Measurements from ENCODE around the gene RPS19BP1. TPM values are rescaled to one million over a fixed set of nuclear protein-coding genes. Genes with fewer than 3 reads are reported as not detected.

RPS19BP1 gene
- polyA plus RNA-seq, 1 of the 3 experiments (the other 2 are of a cell fraction), result 97.2 TPM

GRCh38 chr22:39512026-39512425 is 20.5 kb downstream of the RPS19BP1 start:
- H3K9me3 ChIP-seq, result no peaks in the 10 kb centered on the region
- H3K79me2 ChIP-seq (ENCODE audit: insufficient read depth), result peaks cover 11% of the 10 kb centered on the region; the same call in 1 of the 2 replicates
- no peak overlapping the region for H2AFZ ChIP-seq (ENCODE audit: low read depth)
- no peaks in the 10 kb centered on the region for H3K27me3 ChIP-seq (ENCODE audit: insufficient read depth)
- no peaks in the 10 kb centered on the region for H3F3A ChIP-seq (replicated peaks; ENCODE audit: insufficient read depth)
- no peak overlapping the region for H3K4me2 ChIP-seq
- ChIA-PET CTCF (interaction anchor here (0.7 to 1.6 kb wide), 2 partner anchors 12 to 18 kb away, joined by 3 read pairs; no protein-coding TSS in a partner anchor), POLR2A (no interaction called here)
- no peaks in the 10 kb centered on the region for H4K20me1 ChIP-seq (ENCODE audit: insufficient read depth)
- WGBS (ENCODE audit: low lambda C conversion rate), result 100% methylated on average over 1 of the region's 10 CpGs
- no peak overlapping the region for H3K4me3 ChIP-seq (ENCODE audit: low read depth in 2 of 2, low read length in 1 of 2)
- H3K4me1 ChIP-seq (ENCODE audit: control insufficient read depth in 1 of 2, insufficient read depth in 2 of 2, low read depth in 1 of 2, low read length in 1 of 2), result no peaks in the 10 kb centered on the region
- DNase-seq, result no peak
- no peak overlapping the region for H3K27ac ChIP-seq (ENCODE audit: low read depth in 2 of 2, low read length in 1 of 2)
- TF ChIP-seq JUND (IDR thresholded peaks at IDR 0.05), result no peak
- TF ChIP-seq USF1 (IDR thresholded peaks at IDR 0.05; ENCODE audit: borderline replicate concordance, low read depth), result no peak
- no peak for TF ChIP-seq CHD2 (IDR thresholded peaks at IDR 0.05; ENCODE audit: low read length, partially characterized antibody)
- no peak for TF ChIP-seq FOSL2 (IDR thresholded peaks at IDR 0.05; ENCODE audit: borderline replicate concordance, low read depth)
- TF ChIP-seq FOXM1 (IDR thresholded peaks at IDR 0.05; ENCODE audit: low read depth), result no peak
- no peak for TF ChIP-seq USF2 (IDR thresholded peaks at IDR 0.05; ENCODE audit: borderline replicate concordance, low read depth, low read length)
- TF ChIP-seq RAD21 (IDR thresholded peaks at IDR 0.05; ENCODE audit: low read length), result no peak
- TF ChIP-seq POLR2AphosphoS5 (IDR thresholded peaks at IDR 0.05; ENCODE audit: low read depth, low read length), result no peak
- no peak for TF ChIP-seq IRF3 (IDR thresholded peaks at IDR 0.05; ENCODE audit: low read depth, low read length)
- no peak for TF ChIP-seq EP300 (IDR thresholded peaks at IDR 0.05; ENCODE audit: borderline replicate concordance in 1 of 2, low read depth in 1 of 2, low read length in 1 of 2)
- TF ChIP-seq MXI1 (IDR thresholded peaks at IDR 0.05; ENCODE audit: low read depth, low read length), result no peak
- no peak overlapping the region for H3K9ac ChIP-seq
- peaks cover 0 to 53% of the 10 kb centered on the region in 2 experiments for H3K36me3 ChIP-seq (replicated peaks in 1 of 2; ENCODE audit: control insufficient read depth in 1 of 2, insufficient read depth in 2 of 2, low read length in 1 of 2)
- H3K9me2 ChIP-seq, result no peaks in the 10 kb centered on the region

- no peaks in the 10 kb centered on the region for H4K20me1 ChIP-seq (ENCODE audit: insufficient read depth)
- H3K9ac ChIP-seq, result no peak overlapping the region
- H3K4me1 ChIP-seq (ENCODE audit: control insufficient read depth in 1 of 2, insufficient read depth in 2 of 2, low read depth in 1 of 2, low read length in 1 of 2), result no peaks in the 10 kb centered on the region
- H3K9me3 ChIP-seq, result no peaks in the 10 kb centered on the region
- no peak overlapping the region for H3K4me2 ChIP-seq
- ChIA-PET POLR2A (no interaction called here), CTCF (interaction anchor here (1.5 kb wide), 1 partner anchor 18 kb away, joined by 3 read pairs; no protein-coding TSS in a partner anchor)
- TF ChIP-seq GATA2 (CRISPR knock-in tag; IDR thresholded peaks at IDR 0.05) (no peak), CHD2 (IDR thresholded peaks at IDR 0.05; ENCODE audit: low read length, partially characterized antibody) (no peak)
- DNase-seq, result no peak
- H2AFZ ChIP-seq (ENCODE audit: low read depth), result no peak overlapping the region
- WGBS (ENCODE audit: low lambda C conversion rate), result 97% methylated on average over 5 of the region's 13 CpGs
- H3F3A ChIP-seq (replicated peaks; ENCODE audit: insufficient read depth), result no peaks in the 10 kb centered on the region
- H3K9me2 ChIP-seq, result no peaks in the 10 kb centered on the region
- H3K27ac ChIP-seq (ENCODE audit: low read depth in 2 of 2, low read length in 1 of 2), result no peak overlapping the region
- peaks cover 11% of the 10 kb centered on the region; the same call in 1 of the 2 replicates for H3K79me2 ChIP-seq (ENCODE audit: insufficient read depth)
- H3K36me3 ChIP-seq (replicated peaks in 1 of 2; ENCODE audit: control insufficient read depth in 1 of 2, insufficient read depth in 2 of 2, low read length in 1 of 2), result peaks cover 0 to 54% of the 10 kb centered on the region in 2 experiments
- H3K27me3 ChIP-seq (ENCODE audit: insufficient read depth), result no peaks in the 10 kb centered on the region
- no peak overlapping the region for H3K4me3 ChIP-seq (ENCODE audit: low read depth in 2 of 2, low read length in 1 of 2)
Observed at GRCh38 chr22:39511226-39511625, 21.3 kb downstream of the RPS19BP1 start.

All from SK-N-SH (cell line).